HG03280 (cell line): ENCODE data around the gene TAF11L4.
"Not testable (repeated sequence)": the region's sequence is repeated elsewhere in the genome, so short reads cannot be mapped to it uniquely, and the experiment has no call there.

Experiments used
- ATAC-seq: cut with Tn5 transposase; IDR thresholded peaks from one replicate; pipeline ENCODE4 v1.9.1; 2021; ENCODE audit warnings: mild to moderate bottlenecking, moderate library complexity; ENCODE audit not compliant: unreplicated experiment

The TAF11L4 gene

GRCh38 chr5:17521501-17521900 is at the start of gene TAF11L4:
TAF11L4 (plus strand) TSS chr5:17521801.
- not testable (repeated sequence) for ATAC-seq

GRCh38 chr5:17475064-17475463 is 46.5 kb upstream of the TAF11L4 start:
- not testable (repeated sequence) for ATAC-seq

GRCh38 chr5:17477043-17477442 is 44.6 kb upstream of the TAF11L4 start:
- ATAC-seq, result no peak

- ATAC-seq, result no peak
These were observed 43.9 kb upstream of the TAF11L4 start for GRCh38 chr5:17477573-17478265.

- ATAC-seq, result no peak
These were observed 40.2 kb upstream of the TAF11L4 start for GRCh38 chr5:17481378-17481777.

- no peak for ATAC-seq
These were observed 38.8 kb upstream of the TAF11L4 start for GRCh38 chr5:17482790-17483189.

GRCh38 chr5:17486464-17487173 is 35.0 kb upstream of the TAF11L4 start:
- ATAC-seq, result not testable (repeated sequence)

GRCh38 chr5:17487174-17487512 is 34.5 kb upstream of the TAF11L4 start:
- ATAC-seq, result no peak

GRCh38 chr5:17491257-17491656 is 30.3 kb upstream of the TAF11L4 start:
- ATAC-seq, result not testable (repeated sequence)

GRCh38 chr5:17492770-17493169 is 28.8 kb upstream of the TAF11L4 start:
- no peak for ATAC-seq

- ATAC-seq, result no peak
These were observed 24.2 kb upstream of the TAF11L4 start for GRCh38 chr5:17497446-17497845.

GRCh38 chr5:17497931-17498330 is 23.7 kb upstream of the TAF11L4 start, which contains the start of gene TAF11L2:
TAF11L2 (plus strand) TSS chr5:17498231.
- ATAC-seq, result not testable (repeated sequence)

GRCh38 chr5:17511775-17512325 is 9.8 kb upstream of the TAF11L4 start:
- ATAC-seq, result no peak

GRCh38 chr5:17517526-17517925 is 4.1 kb upstream of the TAF11L4 start:
- ATAC-seq, result not testable (repeated sequence)

GRCh38 chr5:17518067-17518466 is 3.5 kb upstream of the TAF11L4 start, which contains the start of gene TAF11L3:
TAF11L3 (plus strand) TSS chr5:17518367.
- not testable (repeated sequence) for ATAC-seq

- ATAC-seq, result not testable (repeated sequence)
These were observed 2.1 kb upstream of the TAF11L4 start for GRCh38 chr5:17519508-17519907.

GRCh38 chr5:17524935-17525334 is 3.3 kb downstream of the TAF11L4 start, which contains the start of gene TAF11L5:
TAF11L5 (plus strand) TSS chr5:17525235.
- not testable (repeated sequence) for ATAC-seq

GRCh38 chr5:17526504-17526903 is 4.9 kb downstream of the TAF11L4 start:
- ATAC-seq, result not testable (repeated sequence)

GRCh38 chr5:17528369-17528768 is 6.8 kb downstream of the TAF11L4 start, which contains the start of gene TAF11L6:
TAF11L6 (plus strand) TSS chr5:17528669.
- ATAC-seq, result not testable (repeated sequence)
